NCI-H2196 treated with DMSO at 0.1 percent for 48 hours (cell line): ENCODE data around the gene ACACA.
"Not testable (repeated sequence)": the region's sequence is repeated elsewhere in the genome, so short reads cannot be mapped to it uniquely, and the experiment has no call there.

ENCODE experiments used
- DNase-seq: peaks from one replicate; lab custom pipeline; 2025; ENCODE audit not compliant: unreplicated experiment; lab: John Stamatoyannopoulos, UW

ACACA gene

GRCh38 chr17:37182786-37183465 lies 223.7 kb downstream of the ACACA start:
- no peak for DNase-seq

GRCh38 chr17:37180376-37180775 lies 226.3 kb downstream of the ACACA start:
- no peak for DNase-seq

GRCh38 chr17:37179893-37180292 lies 226.7 kb downstream of the ACACA start:
- DNase-seq: no peak

- DNase-seq: no peak
Measured at GRCh38 chr17:37177254-37177870, 229.3 kb downstream of the ACACA start.

DNA sequence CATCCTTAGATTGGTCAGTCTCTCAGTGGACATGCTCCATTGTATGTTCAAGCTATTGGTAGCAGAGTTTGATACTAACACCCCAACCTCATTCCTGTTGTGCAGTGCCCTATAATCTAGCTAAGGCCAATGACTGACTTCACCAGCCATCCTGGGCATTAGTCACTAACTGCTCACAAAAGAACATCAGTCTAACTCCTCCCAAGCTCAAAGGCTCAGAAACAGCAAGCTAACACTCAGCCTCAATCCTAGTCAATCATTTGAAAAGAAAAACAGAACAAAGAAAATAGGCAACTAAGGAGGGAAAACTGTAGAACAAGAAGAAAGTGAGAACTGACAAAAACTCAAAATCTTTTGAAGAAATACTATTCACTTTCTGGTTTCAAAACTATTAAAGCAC lies 229.9 kb downstream of the ACACA start:
- DNase-seq: no peak

- no peak for DNase-seq
Measured at GRCh38 chr17:37174205-37174604, 232.4 kb downstream of the ACACA start.

DNA sequence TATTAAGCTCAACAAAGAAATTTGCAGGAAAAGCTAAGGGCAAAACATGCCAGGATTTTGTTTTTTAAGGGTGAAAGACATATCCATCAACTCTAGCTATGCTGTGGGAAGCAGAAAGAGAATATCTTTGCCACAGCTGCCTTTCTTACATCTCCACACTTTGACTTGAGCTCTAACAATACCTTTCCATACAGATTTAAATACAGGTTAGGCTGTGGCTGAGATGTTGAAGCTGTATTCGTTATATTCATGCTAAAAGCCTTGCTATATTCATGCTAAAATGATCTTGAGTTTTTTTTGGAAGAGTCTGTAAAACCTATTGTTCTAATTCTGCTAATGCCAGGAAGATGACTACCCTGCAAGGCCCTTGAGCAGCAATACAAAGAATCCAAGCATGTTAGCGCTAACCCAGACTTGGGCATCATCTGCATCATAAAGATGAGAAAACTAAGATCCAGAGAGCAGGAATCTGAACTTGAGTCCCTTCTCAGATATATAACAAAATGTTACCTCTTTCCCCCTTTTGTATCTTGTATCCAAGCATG lies 235.7 kb downstream of the ACACA start:
- DNase-seq: no peak

DNA sequence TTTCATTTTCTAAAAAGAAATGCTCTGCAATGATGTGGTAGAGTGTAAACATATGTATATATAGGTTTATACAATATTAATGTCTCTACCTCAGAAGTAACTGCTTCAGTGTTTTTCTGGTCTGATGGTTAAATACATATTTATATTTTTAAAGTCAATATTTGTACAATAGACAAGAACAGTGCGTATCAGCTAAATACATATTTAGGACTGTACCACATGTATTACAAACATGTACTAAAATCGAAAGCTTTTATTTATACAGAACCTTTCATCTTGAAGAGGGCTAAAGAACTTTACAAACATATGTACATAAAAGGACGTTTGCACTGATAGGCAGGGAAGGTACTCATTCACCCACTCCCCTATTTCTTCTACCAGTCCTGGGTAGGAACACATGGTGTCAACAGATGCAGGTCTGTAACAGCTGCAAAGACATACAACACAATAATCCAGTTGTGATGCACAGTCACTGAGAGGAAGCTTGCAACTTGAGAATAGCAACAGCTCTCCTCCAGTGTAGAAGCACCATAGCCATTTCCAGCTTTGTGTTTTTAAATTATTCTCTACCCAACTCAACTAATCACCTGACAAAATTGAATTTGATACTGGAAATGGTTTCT lies 237.8 kb downstream of the ACACA start:
- DNase-seq: no peak

DNA sequence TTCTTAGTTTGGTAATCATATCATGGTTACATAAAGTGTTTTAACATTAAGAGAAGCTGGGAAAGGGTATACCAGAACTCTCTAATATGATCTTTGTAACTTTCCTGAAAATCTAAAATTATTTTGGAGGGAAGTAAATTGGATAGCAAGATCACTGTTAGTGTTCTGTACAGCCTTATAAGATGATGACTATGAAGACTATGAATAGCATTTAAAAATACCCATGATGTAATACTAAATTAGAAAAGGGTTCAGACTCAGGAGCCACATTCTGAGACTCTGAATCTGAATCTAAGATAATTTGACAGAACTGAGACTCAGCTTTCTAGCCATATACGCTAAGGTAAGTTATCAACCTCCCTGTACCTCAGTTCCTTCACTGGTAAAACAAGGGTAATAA lies 238.9 kb downstream of the ACACA start:
- DNase-seq: no peak

DNA sequence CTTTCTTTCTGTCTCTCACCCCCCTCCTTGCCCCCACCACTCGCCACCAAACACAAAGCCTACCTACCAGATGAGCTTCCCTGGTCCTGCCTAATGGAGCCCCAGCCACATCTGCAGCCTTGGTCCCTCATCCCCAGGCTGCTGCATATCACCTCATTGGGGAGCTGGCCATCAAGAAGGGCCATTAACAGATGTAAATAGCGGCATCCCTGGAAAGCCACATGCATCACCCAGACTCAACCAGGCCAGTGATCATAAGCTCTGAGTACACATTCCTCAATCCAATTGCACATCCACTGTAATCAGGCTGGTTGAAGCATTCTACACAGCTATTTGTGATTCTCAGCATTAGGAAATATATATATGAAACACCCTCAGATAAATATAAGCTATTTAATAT lies 242.6 kb downstream of the ACACA start:
- DNase-seq: no peak

GRCh38 chr17:37162800-37163199 lies 243.8 kb downstream of the ACACA start:
- DNase-seq: no peak

GRCh38 chr17:37160944-37161343 lies 245.7 kb downstream of the ACACA start:
- no peak for DNase-seq

DNA sequence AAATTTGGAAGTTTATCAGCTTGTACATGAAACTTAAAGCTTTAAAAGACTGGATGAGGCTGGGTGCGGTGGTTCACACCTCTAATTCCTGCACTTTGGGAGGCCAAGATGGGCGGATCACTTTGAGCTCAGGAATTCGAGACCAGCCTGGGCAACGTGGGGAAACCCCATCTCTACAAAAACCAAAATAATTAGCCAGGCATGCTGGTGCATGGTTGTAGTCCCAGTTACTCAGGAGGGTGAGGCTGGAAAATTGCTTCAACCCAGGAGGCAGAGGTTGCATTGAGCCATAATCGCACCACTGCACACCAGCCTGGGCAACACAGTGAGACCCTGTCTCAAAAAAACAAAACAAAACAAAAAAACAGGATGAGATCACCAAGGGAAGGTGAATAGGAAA lies 248.3 kb downstream of the ACACA start:
- no peak for DNase-seq

- no peak for DNase-seq
Measured at GRCh38 chr17:37148156-37148555, 258.5 kb downstream of the ACACA start.

DNA sequence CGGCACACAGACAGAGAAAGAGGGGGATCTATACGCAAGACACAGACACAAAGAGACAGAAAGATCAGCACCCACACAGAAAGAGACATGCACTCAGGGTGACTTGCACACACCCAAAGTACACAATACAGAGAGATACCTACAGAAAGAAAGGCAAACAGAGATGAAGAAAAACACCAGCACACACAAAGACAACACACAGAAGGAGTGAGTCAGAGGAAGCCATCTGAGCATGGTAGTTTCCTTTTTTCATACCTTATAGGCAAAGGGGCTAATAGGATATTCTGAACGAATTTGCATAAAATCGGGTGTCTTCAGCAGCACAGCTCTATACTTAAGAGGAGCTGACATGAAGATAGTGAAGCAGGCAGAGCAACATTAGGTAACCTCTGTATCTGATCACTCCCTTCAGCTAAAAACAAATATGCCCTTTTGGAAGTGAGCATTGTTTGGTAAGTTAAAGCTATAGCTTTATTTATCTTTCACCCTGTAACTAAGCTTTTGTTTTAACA lies 259.3 kb downstream of the ACACA start:
- no peak for DNase-seq

DNA sequence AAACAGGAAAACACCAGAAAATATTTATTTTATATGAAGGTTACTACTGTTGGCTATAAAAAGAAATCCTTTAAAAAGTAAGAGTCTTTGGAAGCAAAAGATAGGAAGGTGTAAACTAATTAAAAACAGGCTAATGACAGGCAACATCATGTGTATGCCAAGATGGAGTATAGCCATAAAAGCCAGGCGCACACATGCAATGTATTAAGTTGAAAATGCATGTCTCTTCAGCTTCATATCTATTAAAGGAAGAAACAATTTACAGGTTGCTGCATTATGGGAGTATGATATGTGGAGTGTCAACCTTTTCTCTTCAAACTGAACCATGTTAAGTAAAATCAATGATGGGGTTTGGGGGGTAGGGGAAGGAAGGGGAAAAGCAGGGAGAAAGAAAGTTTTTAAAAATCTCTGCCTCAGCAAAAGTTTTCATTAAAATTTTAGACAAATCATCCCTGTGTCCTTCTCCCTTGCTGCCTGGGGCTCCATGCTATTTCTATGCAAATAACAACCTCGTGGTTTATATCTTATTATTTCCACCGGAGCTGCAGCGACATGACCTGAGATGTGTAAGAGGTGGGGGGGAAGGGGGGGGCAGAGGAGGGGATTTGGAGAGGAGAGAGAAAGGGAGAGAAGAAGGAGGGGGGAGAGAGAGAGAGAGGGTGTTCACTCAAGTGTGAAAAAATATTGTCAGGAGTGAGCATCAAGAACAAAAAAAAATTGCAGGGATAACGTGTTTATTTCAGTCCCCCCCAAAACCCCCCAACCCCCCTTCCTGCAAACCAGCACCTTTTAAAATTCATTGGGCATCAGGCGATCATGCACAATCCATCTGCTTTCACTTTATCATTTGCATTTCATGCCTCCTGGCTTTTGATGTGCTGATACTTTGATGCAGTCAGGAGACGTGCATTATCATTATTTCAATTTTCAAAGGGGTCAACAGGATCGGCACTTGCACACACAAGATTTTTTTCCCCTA lies 260.3 kb downstream of the ACACA start:
- no peak for DNase-seq

- no peak for DNase-seq
Measured at GRCh38 chr17:37144075-37144701, 262.4 kb downstream of the ACACA start.

DNA sequence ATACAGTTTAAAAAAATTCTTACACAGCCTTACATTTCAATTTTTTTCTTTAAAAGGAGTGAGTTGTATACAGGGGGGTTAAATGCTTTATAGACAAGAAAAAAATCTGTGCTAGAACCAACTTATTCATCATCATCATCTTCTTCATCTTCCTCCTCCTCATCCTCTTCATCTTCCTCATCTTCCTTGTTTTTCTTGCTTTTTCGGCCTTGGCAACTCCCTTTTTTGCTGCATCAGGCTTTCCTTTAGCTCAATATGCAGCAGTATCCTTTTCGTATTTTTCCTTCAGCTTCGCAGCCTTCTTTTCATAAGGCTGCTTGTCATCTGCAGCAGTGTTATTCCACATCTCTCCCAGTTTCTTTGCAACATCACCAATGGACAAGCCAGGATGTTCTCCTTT lies 263.1 kb downstream of the ACACA start:
- not testable (repeated sequence) for DNase-seq

GRCh38 chr17:37142294-37142896 lies 264.2 kb downstream of the ACACA start:
- DNase-seq: no peak

DNA sequence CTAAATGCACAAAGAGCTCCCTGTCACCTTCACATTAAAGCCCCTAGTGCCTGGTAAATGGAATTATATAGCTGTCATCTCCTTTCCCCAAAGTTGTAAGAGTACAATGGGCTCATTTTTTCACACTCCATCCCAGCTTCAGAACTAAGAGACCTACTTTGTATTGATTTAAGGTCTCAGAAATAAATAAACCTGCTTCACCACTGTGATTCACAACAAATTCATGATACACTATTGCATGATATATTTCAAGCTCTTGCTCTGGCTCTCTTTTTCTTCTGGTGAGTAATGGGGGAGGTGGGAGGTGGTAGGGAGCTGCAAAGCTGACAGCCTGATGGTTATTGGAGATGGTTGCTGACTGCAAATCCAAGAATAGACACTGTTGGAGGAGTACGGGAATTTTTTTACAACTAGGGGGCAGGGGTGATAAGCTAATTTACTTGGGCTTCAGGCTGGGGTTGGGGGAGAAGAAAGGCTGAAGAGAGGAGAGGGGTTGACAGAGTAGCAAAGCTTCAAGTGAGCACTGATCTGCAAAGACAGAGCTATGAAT lies 268.0 kb downstream of the ACACA start:
- DNase-seq: no peak
